ENCODE measurements around the gene COPZ2.
"Not testable (repeated sequence)": the region's sequence is repeated elsewhere in the genome, so short reads cannot be mapped to it uniquely, and the experiment has no call there.

The COPZ2 gene

DNA sequence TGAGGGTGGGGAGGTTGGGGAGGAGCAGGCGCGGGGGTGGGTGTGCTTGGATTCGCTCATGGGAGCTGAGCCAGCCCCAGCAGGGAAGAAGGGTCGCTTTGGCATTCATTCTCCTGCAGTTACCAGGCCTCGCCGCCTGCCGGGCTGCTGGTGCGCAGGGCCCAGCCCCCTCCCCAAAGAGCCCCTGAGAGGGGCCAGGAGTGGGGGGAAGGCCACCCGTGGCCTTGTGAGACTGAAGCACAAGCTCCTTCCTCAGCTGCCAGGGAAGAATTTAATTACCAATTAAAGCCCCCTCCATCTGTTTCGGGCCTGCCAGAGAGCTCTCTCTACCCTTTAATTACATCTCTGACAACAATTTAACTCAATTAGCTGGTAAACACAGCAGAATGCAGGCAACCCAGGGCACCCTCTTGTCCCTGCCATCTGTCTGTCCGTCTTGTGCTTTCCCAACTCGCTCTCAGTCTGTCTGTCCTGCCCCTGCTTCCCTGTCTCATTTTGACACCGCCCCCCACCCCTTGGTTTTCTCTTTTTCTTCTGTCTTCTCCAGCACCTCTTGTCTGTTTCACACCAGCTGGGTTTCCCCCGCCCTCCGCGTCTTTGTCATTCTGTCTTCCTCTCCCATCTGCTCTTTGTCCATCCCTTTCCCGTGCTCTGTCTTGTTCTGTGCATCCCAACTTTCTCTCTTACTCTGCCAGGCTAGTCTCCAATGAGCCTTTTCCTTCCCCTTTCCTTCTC, 34.0 kb downstream of the COPZ2 start:
- peak; percentile 33 for DNase-seq (ENCODE audit: extremely low read depth, insufficient read length)
- TF ChIP-seq, protein P1, sequence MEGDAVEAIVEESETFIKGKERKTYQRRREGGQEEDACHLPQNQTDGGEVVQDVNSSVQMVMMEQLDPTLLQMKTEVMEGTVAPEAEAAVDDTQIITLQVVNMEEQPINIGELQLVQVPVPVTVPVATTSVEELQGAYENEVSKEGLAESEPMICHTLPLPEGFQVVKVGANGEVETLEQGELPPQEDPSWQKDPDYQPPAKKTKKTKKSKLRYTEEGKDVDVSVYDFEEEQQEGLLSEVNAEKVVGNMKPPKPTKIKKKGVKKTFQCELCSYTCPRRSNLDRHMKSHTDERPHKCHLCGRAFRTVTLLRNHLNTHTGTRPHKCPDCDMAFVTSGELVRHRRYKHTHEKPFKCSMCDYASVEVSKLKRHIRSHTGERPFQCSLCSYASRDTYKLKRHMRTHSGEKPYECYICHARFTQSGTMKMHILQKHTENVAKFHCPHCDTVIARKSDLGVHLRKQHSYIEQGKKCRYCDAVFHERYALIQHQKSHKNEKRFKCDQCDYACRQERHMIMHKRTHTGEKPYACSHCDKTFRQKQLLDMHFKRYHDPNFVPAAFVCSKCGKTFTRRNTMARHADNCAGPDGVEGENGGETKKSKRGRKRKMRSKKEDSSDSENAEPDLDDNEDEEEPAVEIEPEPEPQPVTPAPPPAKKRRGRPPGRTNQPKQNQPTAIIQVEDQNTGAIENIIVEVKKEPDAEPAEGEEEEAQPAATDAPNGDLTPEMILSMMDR (IDR thresholded peaks at IDR 0.05; ENCODE audit: insufficient read depth, low read length, poor library complexity, severe bottlenecking): no peak
- H3K4me3 ChIP-seq (replicated peaks; ENCODE audit: low read depth, low read length): no peak overlapping the region
- no peaks in the 10 kb centered on the region for H3K36me3 ChIP-seq (ENCODE audit: control insufficient read depth, insufficient read depth, low read length)
- no peaks in the 10 kb centered on the region for H3K27me3 ChIP-seq (replicated peaks; ENCODE audit: control insufficient read depth, insufficient read depth, low read length)

DNA sequence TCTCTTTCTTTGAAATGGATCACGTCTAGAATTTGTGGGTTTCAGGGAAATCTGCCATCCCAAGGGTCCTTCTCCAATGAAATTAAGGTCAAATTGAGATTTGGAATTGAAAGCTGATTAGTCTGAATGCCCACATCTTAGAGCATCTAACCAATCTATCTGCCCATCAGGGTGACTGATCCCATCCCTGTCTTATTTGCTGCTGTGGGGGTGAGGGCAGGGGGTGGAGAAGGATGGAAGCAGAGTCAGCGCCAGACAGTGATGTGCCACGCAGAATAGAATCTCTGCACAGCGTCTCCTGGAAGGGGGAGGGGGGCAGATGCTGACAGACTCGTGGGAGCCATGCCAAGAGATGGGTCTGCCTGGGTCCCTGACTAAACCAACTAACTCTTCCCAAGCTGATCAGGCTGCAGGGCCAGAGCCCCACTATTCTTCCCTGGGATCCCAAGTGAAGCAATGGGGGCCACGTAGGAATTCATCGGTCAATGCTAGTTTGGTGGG, 34.6 kb downstream of the COPZ2 start:
- DNase-seq (ENCODE audit: extremely low read depth, insufficient read length): no peak
- no peaks in the 10 kb centered on the region; the same call in 1 of the 2 replicates for H3K27me3 ChIP-seq (replicated peaks; ENCODE audit: control insufficient read depth, insufficient read depth, low read length)
- no peaks in the 10 kb centered on the region for H3K36me3 ChIP-seq (ENCODE audit: control insufficient read depth, insufficient read depth, low read length)
- TF ChIP-seq, protein P1 (IDR thresholded peaks at IDR 0.05; ENCODE audit: insufficient read depth, low read length, poor library complexity, severe bottlenecking): no peak
- H3K4me3 ChIP-seq (replicated peaks; ENCODE audit: low read depth, low read length): no peak overlapping the region

DNA sequence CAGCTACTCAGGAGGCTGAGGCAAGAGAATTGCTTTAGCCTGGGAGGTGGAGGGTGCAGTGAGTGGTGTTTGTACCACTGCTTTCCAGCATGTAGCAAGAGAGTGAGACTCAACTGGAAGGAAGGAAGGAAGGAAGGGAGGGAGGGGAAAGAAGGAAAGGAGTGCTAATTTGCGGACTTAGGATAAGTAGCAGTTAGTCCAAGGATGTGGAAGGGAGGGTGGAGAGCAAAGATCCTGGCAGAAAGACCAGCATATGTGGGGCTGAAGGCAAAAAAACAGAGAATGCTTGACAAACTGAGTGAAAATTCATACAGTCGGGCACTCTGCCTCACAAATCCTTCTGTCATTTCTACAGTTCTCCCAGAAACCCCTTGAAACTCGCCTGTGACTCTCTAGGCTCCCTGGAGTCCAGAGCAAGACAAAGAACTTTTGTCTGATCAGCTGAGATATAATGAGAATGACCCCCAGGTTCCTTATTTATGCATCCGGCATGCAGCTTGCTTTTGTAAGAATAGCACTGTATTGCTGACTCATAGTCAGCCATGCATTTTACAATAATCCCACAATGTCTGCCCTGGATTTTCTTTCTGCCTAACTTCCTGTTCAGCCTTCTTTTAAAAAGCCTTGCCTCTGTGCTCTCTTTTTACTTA, 35.2 kb downstream of the COPZ2 start:
- DNase-seq (ENCODE audit: extremely low read depth, insufficient read length): peak; percentile 42

DNA sequence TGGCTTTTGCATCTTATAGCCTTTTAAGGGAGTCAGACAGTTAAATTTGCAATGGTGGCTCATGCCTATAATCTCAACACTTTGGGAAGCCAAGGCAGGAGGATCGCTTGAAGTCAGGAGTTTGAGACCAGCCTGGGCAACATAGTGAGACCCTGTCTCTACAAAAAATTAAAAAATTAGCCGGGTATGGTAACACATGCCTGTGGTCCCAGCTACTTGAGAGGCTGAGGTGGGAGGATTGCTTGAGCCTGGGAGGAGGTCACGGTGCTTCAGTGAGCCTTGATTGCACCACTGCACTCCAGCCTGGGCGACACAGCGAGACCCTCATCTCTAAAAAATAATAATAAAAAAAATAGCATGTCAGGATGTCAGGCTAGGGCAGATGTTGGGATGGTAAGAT, 35.9 kb downstream of the COPZ2 start:
- DNase-seq (ENCODE audit: extremely low read depth, insufficient read length); H3K36me3 ChIP-seq (ENCODE audit: control insufficient read depth, insufficient read depth, low read length); H3K4me3 ChIP-seq (replicated peaks; ENCODE audit: low read depth, low read length); H3K27me3 ChIP-seq (replicated peaks; ENCODE audit: control insufficient read depth, insufficient read depth, low read length): not testable (repeated sequence)

More for the DNA sequence above, 35.2 kb downstream of the COPZ2 start:
- H3K27me3 ChIP-seq (replicated peaks; ENCODE audit: control insufficient read depth, insufficient read depth, low read length): no peaks in the 10 kb centered on the region; the same call in 1 of the 2 replicates
- no peak overlapping the region for H3K4me3 ChIP-seq (replicated peaks; ENCODE audit: low read depth, low read length)
- H3K36me3 ChIP-seq (ENCODE audit: control insufficient read depth, insufficient read depth, low read length): no peaks in the 10 kb centered on the region
- TF ChIP-seq, protein P1 (IDR thresholded peaks at IDR 0.05; ENCODE audit: insufficient read depth, low read length, poor library complexity, severe bottlenecking): no peak

DNA sequence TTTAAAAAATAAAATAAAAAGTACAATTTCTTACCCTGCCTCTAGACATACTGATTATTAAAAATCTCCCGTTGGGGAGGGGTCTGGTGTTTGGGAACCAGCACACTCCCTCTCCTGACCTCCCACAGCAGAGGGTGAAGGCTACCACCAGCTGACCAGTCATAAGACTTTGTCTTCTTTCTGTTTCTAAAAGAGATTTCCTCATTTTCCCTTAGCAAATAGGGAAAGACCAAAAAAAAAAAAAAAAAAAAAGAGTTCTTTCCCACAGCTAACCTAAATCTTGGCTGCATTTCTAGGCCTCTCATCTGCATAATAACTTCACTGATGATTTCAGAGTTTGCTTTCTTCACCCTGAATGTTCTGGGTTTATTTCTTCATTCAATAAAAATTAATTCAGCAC, 36.4 kb downstream of the COPZ2 start:
- DNase-seq (ENCODE audit: extremely low read depth, insufficient read length): no peak
- TF ChIP-seq, protein P1 (IDR thresholded peaks at IDR 0.05; ENCODE audit: insufficient read depth, low read length, poor library complexity, severe bottlenecking): no peak
- no peaks in the 10 kb centered on the region for H3K36me3 ChIP-seq (ENCODE audit: control insufficient read depth, insufficient read depth, low read length)
- no peaks in the 10 kb centered on the region; the same call in 1 of the 2 replicates for H3K27me3 ChIP-seq (replicated peaks; ENCODE audit: control insufficient read depth, insufficient read depth, low read length)
- no peak overlapping the region for H3K4me3 ChIP-seq (replicated peaks; ENCODE audit: low read depth, low read length)

DNA sequence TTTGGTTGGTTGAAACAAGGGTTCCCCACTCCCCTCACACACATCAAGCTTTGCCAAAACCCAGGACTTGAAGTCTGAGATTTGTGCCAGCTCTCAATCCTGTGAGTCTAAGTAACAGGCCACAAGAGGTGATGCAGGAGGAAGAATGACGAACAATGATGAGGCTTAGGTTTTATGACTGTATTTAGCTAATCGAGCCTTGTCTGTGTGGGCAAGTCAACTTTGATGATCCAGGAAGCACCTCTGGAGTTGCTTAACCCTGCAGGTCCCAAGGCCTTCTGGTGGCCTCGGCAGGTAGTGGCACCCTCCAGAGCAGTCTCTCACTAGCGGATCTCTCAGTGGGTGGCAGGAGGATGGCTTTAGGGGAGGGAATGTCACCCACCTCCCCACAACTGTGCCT, 38.0 kb downstream of the COPZ2 start:
- TF ChIP-seq, protein P1 (IDR thresholded peaks at IDR 0.05; ENCODE audit: insufficient read depth, low read length, poor library complexity, severe bottlenecking): no peak
- Histone ChIP-seq H3K4me3 (replicated peaks; ENCODE audit: low read depth, low read length) (no peak overlapping the region), H3K36me3 (ENCODE audit: control insufficient read depth, insufficient read depth, low read length) (no peaks in the 10 kb centered on the region), H3K27me3 (replicated peaks; ENCODE audit: control insufficient read depth, insufficient read depth, low read length) (no peaks in the 10 kb centered on the region; the same call in 1 of the 2 replicates)
- no peak for DNase-seq (ENCODE audit: extremely low read depth, insufficient read length)

Data from GM06990 (cell line).